Limb (tissue), 2 donors: ENCODE measurements around the gene ZNF583.

Source experiments
- DNase-seq, 2 donors: peaks; one replicate each; pipeline ENCODE4 v3.0.0-alpha.2; 2016; ENCODE audit errors: extremely low spot score in 2 of 2

Gene ZNF583

GRCh38 chr19:56403764-56404704 is at the start of gene ZNF583:
TSS of gene ZNF583 (plus strand) at chr19:56404332. CDS start at chr19:56407115, 2,783 bp downstream.
- DNase-seq = peak; percentile 93 to 97

- no peak for DNase-seq
These were observed 48.6 kb upstream of the ZNF583 start for GRCh38 chr19:56355517-56355916.

- DNase-seq = no peak
These were observed 47.2 kb upstream of the ZNF583 start for GRCh38 chr19:56356944-56357343.

GRCh38 chr19:56360841-56361240 is 43.3 kb upstream of the ZNF583 start:
- DNase-seq = no peak

- peak; percentile 96 for DNase-seq
These were observed 36.1 kb upstream of the ZNF583 start for GRCh38 chr19:56367829-56368711.

GRCh38 chr19:56369886-56370676 is 34.1 kb upstream of the ZNF583 start:
- DNase-seq = no peak

GRCh38 chr19:56372281-56372680 is 31.9 kb upstream of the ZNF583 start:
- no peak for DNase-seq

GRCh38 chr19:56377105-56377924 is 26.8 kb upstream of the ZNF583 start:
- no peak for DNase-seq

GRCh38 chr19:56383826-56384605 is 20.1 kb upstream of the ZNF583 start:
- DNase-seq = no peak

GRCh38 chr19:56393119-56394012 is 10.8 kb upstream of the ZNF583 start, which contains the start of gene ZNF582:
TSS of gene ZNF582 (minus strand) at chr19:56393534. CDS start at chr19:56391752, 1,782 bp downstream.
- peak; percentile 95 to 98 for DNase-seq

GRCh38 chr19:56398809-56399208 is 5.3 kb upstream of the ZNF583 start:
- DNase-seq = no peak

- DNase-seq = no peak
These were observed 3.6 kb upstream of the ZNF583 start for GRCh38 chr19:56400485-56400884.

GRCh38 chr19:56403261-56403660 is 871 bp upstream of the ZNF583 start:
- no peak for DNase-seq

GRCh38 chr19:56404705-56405056 is 549 bp downstream of the ZNF583 start:
- DNase-seq = no peak

GRCh38 chr19:56405062-56405461 is 930 bp downstream of the ZNF583 start:
- no peak for DNase-seq

GRCh38 chr19:56423276-56423984 is 19.3 kb downstream of the ZNF583 start:
- no peak for DNase-seq

GRCh38 chr19:56423985-56424353 is 19.8 kb downstream of the ZNF583 start:
- no peak for DNase-seq

- DNase-seq = no peak
These were observed 37.2 kb downstream of the ZNF583 start for GRCh38 chr19:56441206-56441792.
